Diencephalon (tissue), 1 donor: ENCODE results near the gene EHMT2. TPM values are rescaled to one million over a fixed set of nuclear protein-coding genes. Genes with fewer than 3 reads are reported as not detected.

Source experiments
- small RNA-seq: library from RNA; depleted of rRNA; stranded (forward); fragments of <200 nt; gene quantifications from one replicate; pipeline ENCODE3, GENCODE V24; 2014
- total RNA-seq: library from RNA; depleted of rRNA; stranded (reverse); fragments of >200 nt; gene quantifications from one replicate; pipeline ENCODE4 v1.2.3, GENCODE V29; 2014

Gene EHMT2
- 78.0 TPM for total RNA-seq

DNA sequence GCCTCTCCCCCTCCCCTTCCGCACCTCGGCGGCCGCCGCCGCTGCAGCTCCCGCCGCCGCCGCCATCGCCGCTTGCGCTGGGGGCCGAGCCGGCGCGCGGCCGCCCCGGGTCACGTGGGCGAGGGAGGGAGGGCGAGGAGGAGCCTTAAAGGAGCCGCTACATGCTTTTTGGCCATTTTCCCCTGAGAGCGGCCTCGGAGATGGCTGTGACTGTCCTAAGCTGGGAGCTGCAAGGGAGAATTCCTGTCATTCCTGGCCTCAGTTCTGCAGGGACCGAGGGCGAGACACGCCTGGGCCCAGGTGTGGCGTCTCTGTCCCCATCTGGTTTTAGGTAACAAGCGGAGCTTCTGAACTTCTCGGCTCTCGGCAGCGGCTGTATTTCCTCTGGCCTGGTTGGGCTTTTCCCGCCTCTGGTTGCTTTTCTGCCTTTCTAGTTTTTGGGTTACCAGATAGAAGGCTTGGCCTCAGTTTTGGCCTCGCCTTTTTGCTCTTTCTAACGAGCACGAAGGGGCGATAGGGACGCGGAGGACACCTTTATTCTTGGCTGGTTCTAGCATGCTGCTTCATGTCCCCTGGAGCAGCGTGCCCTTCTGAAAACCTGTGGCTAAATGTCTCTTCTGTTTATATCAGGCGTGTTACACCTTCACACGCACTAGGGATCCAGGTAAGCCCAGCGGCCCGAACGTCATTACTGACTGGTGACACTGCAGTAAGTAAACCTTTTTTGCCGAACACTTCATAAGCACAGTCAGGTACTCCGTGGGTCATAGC lies at the start of gene EHMT2:
Gene EHMT2 (minus strand): TSS at position 87 of the 771 bp plus-strand sequence. CDS start 21 bp downstream, at position 66.

DNA sequence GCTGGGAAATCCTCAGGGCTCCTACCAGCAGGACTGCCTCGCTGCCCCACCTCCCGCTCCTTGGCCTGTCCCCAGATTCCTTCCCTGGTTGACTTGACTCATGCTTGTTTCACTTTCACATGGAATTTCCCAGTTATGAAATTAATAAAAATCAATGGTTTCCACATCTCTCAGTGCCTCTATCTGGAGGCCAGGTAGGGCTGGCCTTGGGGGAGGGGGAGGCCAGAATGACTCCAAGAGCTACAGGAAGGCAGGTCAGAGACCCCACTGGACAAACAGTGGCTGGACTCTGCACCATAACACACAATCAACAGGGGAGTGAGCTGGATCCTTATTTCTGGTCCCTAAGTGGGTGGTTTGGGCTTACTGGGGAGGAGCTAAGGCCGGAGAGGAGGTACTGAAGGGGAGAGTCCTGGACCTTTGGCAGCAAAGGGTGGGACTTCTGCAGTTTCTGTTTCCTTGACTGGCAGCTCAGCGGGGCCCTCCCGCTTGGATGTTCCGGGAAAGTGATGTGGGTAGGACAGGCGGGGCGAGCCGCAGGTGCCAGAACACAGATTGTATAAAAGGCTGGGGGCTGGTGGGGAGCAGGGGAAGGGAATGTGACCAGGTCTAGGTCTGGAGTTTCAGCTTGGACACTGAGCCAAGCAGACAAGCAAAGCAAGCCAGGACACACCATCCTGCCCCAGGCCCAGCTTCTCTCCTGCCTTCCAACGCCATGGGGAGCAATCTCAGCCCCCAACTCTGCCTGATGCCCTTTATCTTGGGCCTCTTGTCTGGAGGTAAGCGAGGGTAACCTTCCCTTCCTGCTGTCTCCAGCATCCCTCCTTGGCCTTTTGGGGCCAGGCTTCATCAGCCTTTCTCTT lies 48.2 kb upstream of the EHMT2 start, which contains the start of gene CFB:
Gene CFB (plus strand): TSS at position 589 of the 863 bp plus-strand sequence. CDS start 127 bp downstream, at position 716.

DNA sequence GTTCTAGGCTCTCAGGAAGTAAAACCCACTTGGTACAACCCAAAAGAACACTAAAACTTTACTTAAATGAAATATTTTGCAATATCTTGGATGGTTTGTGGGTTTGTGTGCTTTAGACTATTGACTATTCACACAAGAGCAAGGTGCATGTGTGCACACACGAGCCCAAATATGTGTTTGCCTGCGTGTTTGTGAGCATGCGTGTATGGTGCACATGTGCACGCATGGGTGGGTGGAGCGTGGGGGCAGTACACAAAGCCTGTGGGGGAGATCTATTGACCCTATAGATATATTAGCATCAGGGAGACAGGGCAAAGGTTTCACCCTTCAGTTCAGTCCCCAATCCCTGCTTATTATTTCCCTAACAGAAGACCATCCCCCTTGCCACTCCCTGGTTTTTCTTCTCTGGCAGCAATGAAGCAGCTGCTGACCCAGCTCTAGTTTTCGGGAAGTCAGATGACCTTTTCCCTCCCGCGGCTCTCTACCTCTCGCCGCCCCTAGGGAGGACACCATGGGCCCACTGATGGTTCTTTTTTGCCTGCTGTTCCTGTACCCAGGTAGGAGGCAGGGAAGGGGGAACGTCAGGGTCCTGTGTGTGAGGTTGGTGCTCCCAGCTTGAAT lies 29.9 kb upstream of the EHMT2 start, which contains the start of gene C2:
Gene C2 (plus strand): TSS at position 476 of the 621 bp plus-strand sequence. CDS start 36 bp downstream, at position 512.

DNA sequence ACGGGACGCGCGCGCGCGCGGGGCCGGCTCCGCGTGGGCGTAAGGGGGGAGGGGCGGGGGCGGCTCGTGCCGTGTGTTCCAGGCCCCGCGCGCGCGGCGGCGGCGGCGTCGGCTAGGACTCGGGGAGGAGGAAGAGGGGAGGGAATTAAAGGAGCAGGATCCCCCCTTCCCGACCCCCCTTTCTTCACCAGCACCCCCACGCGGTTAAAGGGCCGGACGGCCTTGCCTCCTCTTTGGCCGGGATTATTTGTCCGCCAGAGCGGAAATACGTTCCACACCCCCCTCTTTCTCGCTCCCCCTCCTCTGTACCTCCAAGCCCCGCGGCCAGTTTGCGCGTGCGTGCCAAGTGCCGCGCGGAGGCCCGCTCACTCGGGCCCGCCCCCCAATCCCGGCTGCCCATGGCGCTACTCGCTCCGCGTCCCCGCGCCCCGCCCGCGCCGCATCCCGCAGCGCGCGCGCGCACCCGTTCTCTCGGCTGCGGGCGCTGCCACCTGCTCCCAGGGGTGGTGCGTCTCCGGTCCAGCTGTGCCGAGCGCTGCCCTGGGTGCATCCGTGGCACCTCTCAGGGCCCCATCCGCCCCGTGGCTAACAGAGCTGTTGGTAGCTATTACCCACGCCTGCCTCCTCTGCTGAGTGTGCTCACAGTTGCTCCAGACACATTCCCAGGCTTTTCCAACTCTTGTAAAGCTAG lies 4.6 kb upstream of the EHMT2 start, which contains the start of gene ZBTB12:
Gene ZBTB12 (minus strand): TSS at position 134 of the 691 bp plus-strand sequence. CDS start 781 bp downstream, outside the sequence.

DNA sequence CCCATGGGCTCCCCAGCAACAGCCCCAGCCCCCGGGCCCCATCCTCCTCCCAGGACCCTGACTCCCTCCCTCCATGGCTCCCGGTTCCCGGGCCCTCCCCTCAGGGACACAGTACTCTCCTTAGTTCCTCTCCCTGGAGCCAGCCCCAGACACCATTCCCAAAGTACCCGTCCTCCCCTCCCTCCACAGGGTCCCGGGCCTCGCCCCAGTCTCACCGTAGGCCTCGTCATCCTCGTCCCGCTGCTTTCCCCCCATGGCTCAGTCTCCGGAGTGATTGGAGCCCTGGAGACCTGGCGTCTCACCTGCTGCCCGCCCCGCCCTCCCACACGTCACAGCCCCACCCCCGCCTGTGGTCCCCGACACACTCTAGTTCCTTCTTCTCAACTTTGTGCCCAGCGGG lies 18.8 kb downstream of the EHMT2 start, which contains the start of gene SLC44A4:
Gene SLC44A4 (minus strand): TSS at position 272 of the 400 bp plus-strand sequence. CDS start 17 bp downstream, at position 255.

GRCh38 chr6:31862344-31863235 lies 34.9 kb downstream of the EHMT2 start, which contains the start of gene NEU1:
NEU1 (minus strand) TSS chr6:31862821; CDS start chr6:31862776, 45 bp downstream.

Small RNA genes lying within 50 kb of the gene (small RNA-seq; reads per million reads assigned to genes)
- gene AL645922.1 (not detected), gene SNORD48 (98.7 reads per million, percentile 97 among the genes with 10 or more reads in this experiment), gene SNORD52 (not detected)

Other genes with a start within 250 kb of the EHMT2 start
- gene BAG6, start 245.0 kb downstream of the EHMT2 start, total RNA-seq, result 174 TPM
- gene APOM, start 241.8 kb downstream of the EHMT2 start, total RNA-seq, result 0.69 TPM
- 15.9 TPM for gene C6orf47, start 236.9 kb downstream of the EHMT2 start, total RNA-seq
- gene GPANK1, start 232.7 kb downstream of the EHMT2 start, total RNA-seq, result 12.0 TPM
- gene CSNK2B, start 231.6 kb downstream of the EHMT2 start, total RNA-seq, result 70.1 TPM
- 3.7 TPM for gene LY6G5B, start 227.7 kb downstream of the EHMT2 start, total RNA-seq
- 2.5 TPM for gene LY6G5C, start 216.6 kb downstream of the EHMT2 start, total RNA-seq
- gene ABHD16A, start 194.4 kb downstream of the EHMT2 start, total RNA-seq, result 47.5 TPM
- not detected for gene LY6G6F, start 190.8 kb downstream of the EHMT2 start, total RNA-seq
- gene LY6G6D, start 182.3 kb downstream of the EHMT2 start, total RNA-seq, result not detected
- not detected for gene LY6G6C, start 176.0 kb downstream of the EHMT2 start, total RNA-seq
- not detected for gene MPIG6B, start 174.3 kb downstream of the EHMT2 start, total RNA-seq
- 86.3 TPM for gene DDAH2, start 168.4 kb downstream of the EHMT2 start, total RNA-seq
- 44.1 TPM for gene CLIC1, start 161.2 kb downstream of the EHMT2 start, total RNA-seq
- 8.8 TPM for gene MSH5, start 157.7 kb downstream of the EHMT2 start, total RNA-seq
- gene SAPCD1, start 135.0 kb downstream of the EHMT2 start, total RNA-seq, result 2.1 TPM
- 0.69 TPM for gene VWA7, start 120.4 kb downstream of the EHMT2 start, total RNA-seq
- gene VARS1, start 101.9 kb downstream of the EHMT2 start, total RNA-seq, result 36.0 TPM
- gene LSM2, start 90.7 kb downstream of the EHMT2 start, total RNA-seq, result 23.3 TPM
- gene HSPA1L, start 82.4 kb downstream of the EHMT2 start, total RNA-seq, result 8.1 TPM
- gene HSPA1A, start 82.2 kb downstream of the EHMT2 start, total RNA-seq, result 190 TPM
- 176 TPM for gene HSPA1B, start 70.0 kb downstream of the EHMT2 start, total RNA-seq
- 18.2 TPM for gene NEU1, start 34.9 kb downstream of the EHMT2 start, total RNA-seq
- not detected for gene SLC44A4, start 18.7 kb downstream of the EHMT2 start, total RNA-seq
- gene ZBTB12, start 4.4 kb upstream of the EHMT2 start, total RNA-seq, result 19.4 TPM
- gene C2, start 30.0 kb upstream of the EHMT2 start, total RNA-seq, result 5.3 TPM
- gene CFB, start 48.4 kb upstream of the EHMT2 start, total RNA-seq, result 3.2 TPM
- 47.5 TPM for gene NELFE, start 61.3 kb upstream of the EHMT2 start, total RNA-seq
- gene SKIC2, start 61.5 kb upstream of the EHMT2 start, total RNA-seq, result 33.0 TPM
- gene DXO, start 74.4 kb upstream of the EHMT2 start, total RNA-seq, result 8.5 TPM
- gene C4A, start 84.4 kb upstream of the EHMT2 start, total RNA-seq, result 45.9 TPM
- gene C4B, start 117.1 kb upstream of the EHMT2 start, total RNA-seq, result 47.7 TPM
- 0.23 TPM for gene CYP21A2, start 140.7 kb upstream of the EHMT2 start, total RNA-seq
- 6.0 TPM for gene TNXB, start 211.6 kb upstream of the EHMT2 start, total RNA-seq
- 19.8 TPM for gene ATF6B, start 230.5 kb upstream of the EHMT2 start, total RNA-seq
- gene FKBPL, start 232.6 kb upstream of the EHMT2 start, total RNA-seq, result 5.8 TPM